Measurements from ENCODE around the gene SCYGR2. TPM values are rescaled to one million over a fixed set of nuclear protein-coding genes. Genes with fewer than 3 reads are reported as not detected.

Gene SCYGR2
- total RNA-seq, 1 experiment from 2014 or later = not detected

DNA sequence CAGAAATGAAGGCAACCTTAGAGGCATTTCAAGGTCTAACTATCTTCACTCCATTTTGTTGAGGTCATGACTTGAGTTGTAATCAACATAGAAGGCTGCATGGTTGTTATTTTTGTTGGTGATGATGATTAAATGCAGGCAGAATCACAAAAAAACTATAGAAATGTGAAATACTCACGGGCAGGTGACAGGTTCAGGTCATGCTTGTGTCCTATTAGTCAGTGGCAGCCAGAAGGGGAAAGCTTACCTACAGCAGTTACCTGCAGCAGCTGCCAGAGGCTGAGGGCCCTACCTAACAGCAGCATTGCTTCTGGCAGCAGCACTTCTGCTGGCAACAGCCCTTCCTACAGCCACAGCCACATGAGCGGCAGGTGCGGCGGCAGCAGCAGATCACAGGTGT, 15.6 kb downstream of the SCYGR2 start:
- peaks cover 16% of the 10 kb centered on the region for H3K27me3 Mint-ChIP-seq (ENCODE audit: insufficient read depth, unreplicated experiment)
- BruUV-seq (replicated peaks) = no TSS peak
- H3K4me3 Mint-ChIP-seq (ENCODE audit: unreplicated experiment) = no peak overlapping the region
- H3K27ac Mint-ChIP-seq (ENCODE audit: low read depth, unreplicated experiment) = no peak overlapping the region
- H3K36me3 Mint-ChIP-seq (ENCODE audit: insufficient read depth, unreplicated experiment) = no peaks in the 10 kb centered on the region
- DNase-seq (ENCODE audit: unreplicated experiment) = no peak
- intact Hi-C loops (cut with micrococcal nuclease) = no loop called here
- POLR2A ChIA-PET = no interaction called here
- no peaks in the 10 kb centered on the region for H3K4me1 Mint-ChIP-seq (ENCODE audit: insufficient read depth, unreplicated experiment)
- CTCF ChIA-PET = no interaction called here
- no peaks in the 10 kb centered on the region for H3K9me3 Mint-ChIP-seq (ENCODE audit: unreplicated experiment)
- TF ChIP-seq, protein P1, sequence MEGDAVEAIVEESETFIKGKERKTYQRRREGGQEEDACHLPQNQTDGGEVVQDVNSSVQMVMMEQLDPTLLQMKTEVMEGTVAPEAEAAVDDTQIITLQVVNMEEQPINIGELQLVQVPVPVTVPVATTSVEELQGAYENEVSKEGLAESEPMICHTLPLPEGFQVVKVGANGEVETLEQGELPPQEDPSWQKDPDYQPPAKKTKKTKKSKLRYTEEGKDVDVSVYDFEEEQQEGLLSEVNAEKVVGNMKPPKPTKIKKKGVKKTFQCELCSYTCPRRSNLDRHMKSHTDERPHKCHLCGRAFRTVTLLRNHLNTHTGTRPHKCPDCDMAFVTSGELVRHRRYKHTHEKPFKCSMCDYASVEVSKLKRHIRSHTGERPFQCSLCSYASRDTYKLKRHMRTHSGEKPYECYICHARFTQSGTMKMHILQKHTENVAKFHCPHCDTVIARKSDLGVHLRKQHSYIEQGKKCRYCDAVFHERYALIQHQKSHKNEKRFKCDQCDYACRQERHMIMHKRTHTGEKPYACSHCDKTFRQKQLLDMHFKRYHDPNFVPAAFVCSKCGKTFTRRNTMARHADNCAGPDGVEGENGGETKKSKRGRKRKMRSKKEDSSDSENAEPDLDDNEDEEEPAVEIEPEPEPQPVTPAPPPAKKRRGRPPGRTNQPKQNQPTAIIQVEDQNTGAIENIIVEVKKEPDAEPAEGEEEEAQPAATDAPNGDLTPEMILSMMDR (IDR thresholded peaks at IDR 0.05; ENCODE audit: unreplicated experiment) = no peak

DNA sequence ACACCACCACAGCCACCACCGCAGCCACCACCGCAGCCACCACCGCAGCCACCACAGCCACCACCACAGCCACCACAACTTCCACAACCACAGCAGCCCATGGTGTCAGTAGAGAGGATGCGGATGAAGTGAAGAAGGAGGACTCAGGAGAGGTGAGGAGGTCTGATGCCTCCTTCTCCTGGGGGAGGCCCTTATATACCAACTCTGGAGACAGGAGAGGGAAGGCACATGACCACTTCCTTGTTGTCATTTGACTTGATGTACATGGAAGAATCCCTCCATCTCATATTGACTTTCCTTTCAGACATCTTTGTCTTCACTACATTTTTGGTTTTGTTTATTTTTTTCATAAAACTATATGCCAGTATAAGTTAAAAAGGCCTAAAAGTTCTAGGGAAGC, 16.0 kb downstream of the SCYGR2 start, which contains the start of gene SCYGR3:
TSS of gene SCYGR3 (minus strand) at position 101 of the 400 bp plus-strand sequence. CDS start at position 101, 0 bp downstream.
- H3K4me3 Mint-ChIP-seq (ENCODE audit: unreplicated experiment) = no peak within 1 kb of the TSS
- H3K36me3 Mint-ChIP-seq (ENCODE audit: insufficient read depth, unreplicated experiment) = no peaks in the 10 kb centered on the region
- ChIA-PET POLR2A (no interaction called here), CTCF (interaction anchor here (0.7 kb wide), 1 partner anchor 425 kb away, joined by 3 read pairs; no protein-coding TSS in a partner anchor)
- H3K9me3 Mint-ChIP-seq (ENCODE audit: unreplicated experiment) = no peaks in the 10 kb centered on the region
- no peak for DNase-seq (ENCODE audit: unreplicated experiment)
- H3K27ac Mint-ChIP-seq (ENCODE audit: low read depth, unreplicated experiment) = no peak within 1 kb of the TSS
- TF ChIP-seq, protein P1 (IDR thresholded peaks at IDR 0.05; ENCODE audit: unreplicated experiment) = no peak
- intact Hi-C loops (cut with micrococcal nuclease) = no loop called here
- H3K4me1 Mint-ChIP-seq (ENCODE audit: insufficient read depth, unreplicated experiment) = no peaks in the 10 kb centered on the region
- BruUV-seq (replicated peaks) = no TSS peak
- H3K27me3 Mint-ChIP-seq (ENCODE audit: insufficient read depth, unreplicated experiment) = peaks cover 16% of the 10 kb centered on the region

DNA sequence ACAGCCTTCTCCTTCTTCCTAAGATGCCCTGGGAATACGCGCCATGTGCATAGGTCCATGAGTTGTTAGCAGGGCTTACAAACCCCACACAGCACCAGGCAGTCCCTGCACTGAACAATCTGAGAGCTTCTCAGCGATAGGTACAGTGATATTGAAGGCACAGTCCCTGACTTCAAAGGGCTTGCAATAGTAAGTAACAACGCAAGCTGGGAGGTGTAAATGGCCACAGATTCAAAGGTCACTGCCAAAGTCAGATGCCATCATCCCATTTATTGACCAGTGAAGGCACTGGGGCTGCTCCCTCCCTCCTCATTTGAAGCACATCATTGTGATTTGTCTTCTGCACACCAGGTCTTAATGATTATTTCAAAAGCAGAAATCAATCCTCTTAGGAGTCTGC, 16.5 kb downstream of the SCYGR2 start:
- ChIA-PET POLR2A (no interaction called here), CTCF (interaction anchor here (0.7 kb wide), 1 partner anchor 424 kb away, joined by 3 read pairs; no protein-coding TSS in a partner anchor)
- no peak overlapping the region for H3K27ac Mint-ChIP-seq (ENCODE audit: low read depth, unreplicated experiment)
- no peak overlapping the region for H3K4me3 Mint-ChIP-seq (ENCODE audit: unreplicated experiment)
- TF ChIP-seq, protein P1 (IDR thresholded peaks at IDR 0.05; ENCODE audit: unreplicated experiment) = no peak
- no peaks in the 10 kb centered on the region for H3K4me1 Mint-ChIP-seq (ENCODE audit: insufficient read depth, unreplicated experiment)
- H3K27me3 Mint-ChIP-seq (ENCODE audit: insufficient read depth, unreplicated experiment) = peaks cover 16% of the 10 kb centered on the region
- H3K9me3 Mint-ChIP-seq (ENCODE audit: unreplicated experiment) = no peaks in the 10 kb centered on the region
- intact Hi-C loops (cut with micrococcal nuclease) = no loop called here
- no peak for DNase-seq (ENCODE audit: unreplicated experiment)
- no TSS peak for BruUV-seq (replicated peaks)
- no peaks in the 10 kb centered on the region for H3K36me3 Mint-ChIP-seq (ENCODE audit: insufficient read depth, unreplicated experiment)

DNA sequence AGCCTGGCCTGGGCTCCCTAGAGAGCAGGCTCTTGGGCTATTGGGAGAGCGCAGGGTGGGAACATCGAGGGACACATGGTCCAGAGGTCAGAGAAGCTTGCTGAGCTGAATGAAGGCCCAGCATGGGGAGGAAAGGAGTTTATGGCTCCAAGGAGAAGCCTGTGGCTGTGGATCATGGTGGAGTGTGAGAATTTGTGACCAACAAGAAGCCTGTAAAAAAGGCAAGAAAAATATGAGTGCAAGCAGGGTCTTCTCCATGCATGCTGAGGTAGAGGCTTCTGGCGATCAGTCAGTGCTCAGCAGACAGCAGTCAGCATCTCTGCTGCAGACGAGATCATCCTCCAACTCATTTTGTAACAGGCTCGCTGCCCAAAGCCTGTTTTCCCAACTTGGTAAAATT, 17.2 kb downstream of the SCYGR2 start:
- no peak overlapping the region for H3K27ac Mint-ChIP-seq (ENCODE audit: low read depth, unreplicated experiment)
- no peak for DNase-seq (ENCODE audit: unreplicated experiment)
- ChIA-PET POLR2A (interaction anchor here (0.9 kb wide), 1 partner anchor 210 kb away, joined by 3 read pairs; no protein-coding TSS in a partner anchor), CTCF (interaction anchor here (0.8 kb wide), 1 partner anchor 10 kb away, joined by 3 read pairs; no protein-coding TSS in a partner anchor)
- BruUV-seq (replicated peaks) = no TSS peak
- H3K36me3 Mint-ChIP-seq (ENCODE audit: insufficient read depth, unreplicated experiment) = no peaks in the 10 kb centered on the region
- no peak overlapping the region for H3K4me3 Mint-ChIP-seq (ENCODE audit: unreplicated experiment)
- TF ChIP-seq, protein P1 (IDR thresholded peaks at IDR 0.05; ENCODE audit: unreplicated experiment) = no peak
- H3K4me1 Mint-ChIP-seq (ENCODE audit: insufficient read depth, unreplicated experiment) = no peaks in the 10 kb centered on the region
- H3K9me3 Mint-ChIP-seq (ENCODE audit: unreplicated experiment) = no peaks in the 10 kb centered on the region
- intact Hi-C loops (cut with micrococcal nuclease) = no loop called here
- H3K27me3 Mint-ChIP-seq (ENCODE audit: insufficient read depth, unreplicated experiment) = peaks cover 16% of the 10 kb centered on the region

All from MCF 10A (cell line).